ENCODE results near the gene ASPDH.

The ASPDH gene

GRCh38 chr19:50513746-50514345 lies at the start of gene ASPDH:
Gene ASPDH, minus strand, starts transcription at chr19:50513913. Its CDS starts 90 bp downstream, at chr19:50513823.
- no peak for DNase-seq

GRCh38 chr19:50562996-50563395 lies 49.3 kb upstream of the ASPDH start:
- DNase-seq = no peak

- no peak for DNase-seq
Measured at GRCh38 chr19:50562329-50562728, 48.6 kb upstream of the ASPDH start.

DNA sequence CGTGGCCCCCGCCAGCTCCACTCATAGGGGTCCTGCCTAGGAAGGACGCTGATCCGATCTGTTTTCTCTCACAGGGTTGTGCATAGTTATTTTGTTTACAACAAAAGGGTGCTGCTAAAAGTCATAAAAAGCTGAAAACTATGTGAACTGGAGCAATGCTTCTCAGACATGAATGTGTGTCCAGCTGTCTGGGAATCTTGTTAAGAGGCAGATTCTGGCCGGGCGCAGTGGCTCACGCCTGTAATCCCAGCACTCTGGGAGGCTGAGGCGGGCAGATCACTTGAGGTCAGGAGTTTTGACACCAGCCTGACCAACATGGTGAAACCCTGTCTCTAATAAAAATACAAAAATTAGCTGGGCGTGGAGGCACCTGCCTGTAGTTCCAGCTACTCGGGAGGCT lies 45.9 kb upstream of the ASPDH start:
- DNase-seq = no peak

- DNase-seq = no peak
Measured at GRCh38 chr19:50558449-50558848, 44.7 kb upstream of the ASPDH start.

DNA sequence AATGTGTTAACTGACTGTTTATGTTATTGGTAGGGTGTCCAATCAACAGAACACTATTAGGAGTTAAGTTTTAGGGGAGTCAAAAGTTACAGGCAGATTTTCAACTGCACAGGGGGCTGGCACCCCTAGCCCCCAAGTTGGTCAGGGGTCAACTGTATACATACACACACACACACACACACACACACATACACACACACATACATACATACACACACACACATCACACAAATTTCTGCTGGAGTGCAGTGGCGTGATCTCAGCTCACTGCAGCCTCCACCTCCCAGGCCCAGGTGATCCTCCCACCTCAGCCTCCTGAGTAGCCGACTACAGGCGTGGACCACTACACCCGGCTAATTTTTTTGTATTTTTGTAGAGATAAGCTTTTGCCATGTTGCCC lies 44.3 kb upstream of the ASPDH start:
- DNase-seq = no peak

GRCh38 chr19:50557009-50557613 lies 43.4 kb upstream of the ASPDH start:
- no peak for DNase-seq

DNA sequence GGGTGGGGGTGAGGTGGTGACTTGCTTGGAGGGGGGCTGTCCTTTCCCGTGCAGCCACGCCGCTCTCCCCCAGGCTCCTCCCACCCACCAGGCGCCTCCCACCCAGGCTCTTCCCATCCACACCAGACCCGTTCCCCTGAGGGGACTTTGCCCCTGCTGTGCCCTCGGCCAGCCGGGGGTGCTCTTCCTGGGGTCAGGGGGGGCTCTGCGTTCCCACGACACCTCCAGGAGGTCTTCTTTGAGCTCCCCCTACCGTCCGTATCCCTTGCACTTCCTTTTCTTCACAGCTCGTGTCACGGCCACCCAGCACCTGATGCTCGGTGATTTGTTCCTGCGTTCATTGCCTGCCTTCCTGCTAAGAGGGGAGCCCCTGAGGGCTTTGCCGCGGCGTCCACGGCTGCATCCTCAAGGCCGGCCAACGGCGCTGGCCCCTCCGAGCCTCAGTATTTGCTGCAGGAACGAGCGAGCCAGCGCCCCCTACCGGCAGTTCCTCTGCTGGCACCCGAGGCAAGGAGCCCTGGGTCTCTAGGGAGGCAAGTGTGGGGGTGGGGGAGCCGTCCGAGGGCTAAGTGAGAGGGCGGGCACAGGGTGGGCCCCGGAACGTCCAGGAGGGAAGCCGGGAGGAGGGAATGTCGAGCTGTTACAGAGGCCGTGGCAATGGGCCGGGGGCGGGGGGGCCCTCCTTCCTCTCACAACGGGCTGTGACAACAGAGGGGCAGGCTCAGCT lies 42.7 kb upstream of the ASPDH start:
- peak; percentile 90 for DNase-seq

DNA sequence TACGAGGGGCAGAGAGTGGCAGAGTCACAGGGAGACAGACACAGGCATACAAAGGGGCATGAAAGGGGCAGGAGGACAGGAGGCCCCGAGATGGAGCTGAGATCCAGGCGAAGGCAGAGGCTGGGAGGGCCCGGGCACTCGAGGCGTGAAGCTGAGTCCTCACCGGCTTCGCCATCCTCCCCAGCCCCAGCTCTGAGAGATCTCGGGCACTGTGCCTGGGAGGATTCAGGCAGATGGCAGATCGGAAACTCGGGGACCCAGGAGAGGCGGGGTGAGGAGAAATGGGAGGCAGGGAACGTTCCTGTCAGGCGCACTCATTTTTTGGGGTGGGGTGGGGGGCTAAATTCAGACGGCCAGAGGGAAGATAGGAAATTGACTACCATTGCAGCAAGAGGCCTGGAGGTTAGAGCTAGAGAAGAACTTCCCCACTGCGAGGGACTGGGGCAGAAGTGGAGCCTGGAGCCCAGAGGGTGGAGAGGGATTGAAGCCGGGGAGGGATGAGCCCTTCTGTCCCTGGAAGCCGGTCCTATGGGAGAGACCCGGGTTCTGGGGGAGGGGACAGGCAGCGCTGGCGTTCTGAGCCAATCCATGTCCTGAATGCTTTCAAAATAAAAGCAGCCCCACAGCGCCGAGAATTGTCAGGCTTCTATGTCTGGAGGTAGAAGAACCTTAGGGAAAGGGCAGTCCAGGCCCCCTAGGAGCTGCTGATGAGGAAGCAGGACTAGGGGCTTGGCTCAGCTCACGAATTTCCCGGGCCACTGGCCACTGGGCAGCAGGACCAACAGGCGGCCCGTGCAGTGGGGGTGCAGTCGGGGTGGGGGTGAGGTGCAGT lies 42.0 kb upstream of the ASPDH start:
- DNase-seq = no peak

- DNase-seq = no peak
Measured at GRCh38 chr19:50555033-50555432, 41.3 kb upstream of the ASPDH start.

DNA sequence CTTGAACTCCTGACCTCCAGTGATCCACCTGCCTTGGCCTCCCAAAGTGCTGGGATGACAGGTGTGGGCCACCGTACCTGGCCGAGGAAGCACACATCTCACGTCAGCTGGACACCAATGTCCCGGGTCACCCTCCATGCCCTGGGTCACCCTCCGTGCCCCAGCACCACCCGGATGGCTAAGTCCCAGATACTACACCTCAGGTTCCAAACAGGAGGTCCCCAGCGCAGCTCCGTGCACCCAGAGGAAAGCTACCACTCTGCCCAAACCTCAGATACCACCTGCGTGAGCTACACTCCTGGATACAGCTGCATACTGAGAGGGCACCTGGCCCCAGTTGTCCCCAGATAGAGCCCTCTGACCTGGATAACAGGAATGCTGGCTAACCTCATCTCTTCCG lies 40.5 kb upstream of the ASPDH start:
- no peak for DNase-seq

- no peak for DNase-seq
Measured at GRCh38 chr19:50553134-50553703, 39.5 kb upstream of the ASPDH start.

DNA sequence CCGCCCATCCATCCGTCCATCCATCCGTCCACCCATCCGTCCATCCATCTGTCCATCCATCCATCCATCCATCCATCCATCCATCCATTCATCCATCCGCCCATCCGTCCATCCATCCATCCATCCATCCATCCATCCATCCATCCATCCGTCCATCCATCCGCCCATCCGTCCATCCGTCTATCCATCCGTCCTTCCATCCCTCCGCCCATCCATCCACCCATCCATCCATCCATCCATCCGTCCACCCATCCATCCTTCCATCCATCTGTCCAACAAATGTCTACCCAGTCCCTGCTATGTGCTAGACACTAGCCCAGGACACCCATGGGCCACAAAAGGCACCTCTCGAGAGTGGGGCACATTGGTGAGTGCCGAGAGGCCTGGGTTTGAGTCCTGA lies 38.8 kb upstream of the ASPDH start:
- DNase-seq = no peak

DNA sequence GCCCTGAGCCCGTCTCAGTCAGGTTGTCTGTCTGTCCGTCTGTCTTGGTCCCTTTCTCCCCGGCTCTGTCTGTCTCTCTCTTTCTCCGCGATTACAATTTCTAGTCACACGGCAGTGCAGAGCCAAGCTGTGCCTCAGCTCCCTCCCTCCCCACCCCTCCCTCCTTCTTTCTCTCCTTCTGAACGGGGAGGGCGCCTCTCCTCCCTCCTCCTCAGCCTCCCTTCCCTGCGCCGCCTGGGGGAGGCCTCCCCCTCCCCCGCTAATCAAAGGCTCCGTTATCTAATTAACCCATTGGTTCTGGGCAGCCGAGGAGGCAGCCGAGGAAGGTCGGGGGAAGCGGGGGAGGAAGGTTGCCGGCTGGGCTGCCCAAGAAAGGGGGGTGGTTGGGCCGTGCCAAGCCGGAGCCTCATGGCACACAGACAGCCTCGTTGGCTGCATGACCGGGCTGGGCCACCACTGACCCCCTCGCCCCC lies 38.0 kb upstream of the ASPDH start:
- DNase-seq = no peak

DNA sequence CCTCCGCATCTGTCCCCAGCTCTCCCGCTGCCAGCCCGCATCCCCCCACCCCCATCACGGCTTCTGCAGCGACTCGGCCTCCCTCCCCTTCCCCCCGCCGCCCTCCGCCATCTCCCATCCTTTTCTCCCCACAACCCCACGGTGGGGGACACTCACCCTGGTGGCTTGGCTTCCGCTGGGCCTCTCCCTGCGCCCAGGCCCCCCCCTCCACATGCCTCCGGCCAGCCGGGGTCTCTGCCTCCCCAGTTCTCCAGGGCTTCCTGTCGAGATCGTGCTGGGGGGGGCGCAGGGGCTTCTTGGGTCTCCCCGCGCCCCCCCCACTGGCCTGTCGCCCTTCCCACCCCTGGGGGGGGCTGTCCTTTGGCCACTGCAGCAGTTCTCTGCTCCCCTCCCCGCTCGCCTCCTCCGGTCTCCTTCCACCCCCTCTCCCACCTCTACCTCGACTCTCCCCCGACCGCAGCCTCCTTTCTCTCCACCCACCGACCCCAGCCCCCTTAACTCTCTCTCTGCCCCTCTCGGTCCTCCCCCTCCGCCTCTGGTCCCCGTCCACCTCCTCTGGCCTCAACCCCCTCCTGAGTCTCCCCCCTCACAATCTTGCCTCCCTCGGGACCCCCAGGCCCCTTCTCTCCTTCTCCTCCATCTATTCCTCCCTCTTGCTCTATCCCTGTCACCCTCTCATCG lies 37.5 kb upstream of the ASPDH start:
- no peak for DNase-seq

GRCh38 chr19:50550594-50550966 lies 36.9 kb upstream of the ASPDH start:
- no peak for DNase-seq

DNA sequence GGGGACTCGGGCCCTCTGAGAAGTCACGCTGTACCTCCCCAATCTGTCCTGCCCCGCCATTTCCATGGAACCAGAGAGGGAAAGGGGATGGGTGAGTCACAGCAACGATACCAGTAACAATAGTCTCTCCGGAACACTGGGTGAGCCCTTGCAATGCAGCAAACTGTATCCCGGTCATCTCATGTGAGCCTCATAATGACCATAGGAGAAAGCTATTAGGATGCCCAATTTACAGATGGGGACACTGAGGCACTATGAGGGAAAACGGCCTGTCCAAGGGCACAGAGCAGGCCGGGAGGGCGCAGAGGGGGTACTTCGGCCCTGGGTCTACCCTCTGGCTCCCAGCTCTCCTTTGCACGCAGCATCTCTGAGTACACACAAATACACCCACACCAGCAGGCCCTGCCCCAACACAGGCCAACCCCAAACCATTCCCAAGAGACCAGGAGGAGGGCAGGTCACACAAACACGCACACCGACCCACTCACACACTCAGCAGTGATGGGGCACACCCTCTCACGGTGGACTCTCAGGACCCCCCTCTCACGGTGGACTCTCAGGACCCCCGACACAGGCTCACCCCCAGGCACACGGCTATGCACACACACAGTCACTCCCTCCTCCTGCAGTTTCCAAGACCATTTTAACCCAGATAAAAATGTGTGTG lies 36.3 kb upstream of the ASPDH start:
- DNase-seq = no peak

DNA sequence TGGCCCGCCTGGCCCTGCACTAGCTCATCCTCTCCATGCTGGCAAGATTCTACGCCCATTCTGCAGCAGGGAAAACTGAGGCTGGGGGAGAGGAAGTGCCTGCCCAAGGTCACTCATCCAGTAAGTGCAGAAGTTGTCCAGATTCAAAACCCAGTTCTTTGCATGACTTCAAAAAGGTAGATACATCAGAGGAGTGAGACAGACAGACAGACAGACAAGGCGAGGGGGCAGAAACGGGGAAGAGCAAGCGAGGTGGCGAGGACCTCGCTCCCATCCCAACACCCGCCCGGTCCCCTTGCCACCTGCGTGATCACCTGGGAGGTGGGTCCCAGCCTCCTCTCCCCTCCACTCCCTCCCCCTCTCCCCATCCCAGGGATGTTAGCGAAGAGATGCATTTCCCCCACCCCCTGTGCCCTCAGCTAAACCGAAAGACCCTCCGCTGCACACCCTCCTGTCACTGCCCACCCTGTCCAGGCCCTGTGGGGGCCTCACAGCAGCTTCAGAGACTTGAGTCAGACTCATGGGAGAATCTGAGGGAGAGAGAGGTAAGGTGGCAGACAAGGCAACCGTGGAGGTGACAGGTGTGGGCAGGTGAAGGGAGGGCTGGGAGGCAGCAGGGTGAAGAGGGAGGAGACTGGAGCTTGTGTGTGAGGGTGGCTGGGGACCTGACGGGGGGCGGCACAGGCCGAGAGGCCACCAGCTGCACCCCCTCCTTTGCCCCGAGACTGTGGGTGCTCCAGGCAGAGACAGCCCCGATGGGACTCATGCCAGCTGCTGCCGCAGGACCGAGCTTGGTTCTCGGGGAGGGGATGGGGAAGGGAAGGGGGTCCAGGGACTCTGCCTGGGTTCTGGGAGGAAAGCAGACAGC lies 35.6 kb upstream of the ASPDH start:
- no peak for DNase-seq

DNA sequence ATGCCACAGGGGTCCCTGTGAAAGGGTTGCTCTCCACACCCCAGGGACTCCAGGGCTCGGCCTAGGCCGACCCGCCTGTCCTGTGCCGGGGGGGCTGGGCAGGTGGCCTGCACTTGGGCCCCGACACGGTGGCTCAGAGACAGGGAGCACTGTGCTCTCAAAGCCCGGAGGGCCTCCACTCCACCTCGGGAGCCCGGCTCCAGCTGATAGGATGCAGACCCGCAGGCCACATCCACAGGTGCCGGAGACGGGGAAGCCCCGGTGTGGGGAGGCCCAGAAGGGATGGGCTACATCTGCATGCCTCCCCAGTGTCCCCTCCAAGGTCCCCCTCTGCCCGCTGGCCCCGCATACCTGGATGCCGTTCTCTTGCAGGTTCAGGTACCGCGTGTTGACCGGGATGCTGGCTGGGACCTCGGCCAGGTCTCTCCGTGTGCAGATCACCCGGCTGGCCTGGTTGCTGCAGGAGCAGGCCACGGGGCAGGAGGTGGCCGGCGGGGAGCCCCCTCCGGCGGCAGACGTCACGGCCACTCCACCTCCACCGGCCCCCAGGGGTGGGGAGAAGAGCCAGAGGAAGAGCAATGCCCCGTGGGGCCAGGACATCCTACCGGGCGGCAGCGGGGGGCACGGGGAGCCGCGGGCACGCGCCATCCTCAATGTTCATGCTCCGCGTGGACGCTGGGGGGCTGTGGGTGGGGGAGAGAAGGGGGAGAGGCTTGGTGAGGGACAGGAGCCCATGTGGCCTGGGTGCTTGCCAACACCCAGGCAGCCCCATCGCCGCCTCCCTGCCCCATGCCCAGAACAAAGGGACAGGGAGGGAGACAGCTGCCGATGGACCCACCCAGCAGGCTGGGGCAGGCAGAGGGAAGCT lies 34.7 kb upstream of the ASPDH start:
- no peak for DNase-seq
